Neuronal stem cell (in vitro differentiated cells): ENCODE data around the gene LSP1.
"Not testable (repeated sequence)": the region's sequence is repeated elsewhere in the genome, so short reads cannot be mapped to it uniquely, and the experiment has no call there.

Source experiments
- DNase-seq: peaks from one replicate; pipeline ENCODE4 v3.0.0-alpha.2; 2013; ENCODE audit warnings: low spot score
- H2AFZ ChIP-seq: one replicate; pipeline ENCODE4 v1.6.1; 2013; ENCODE audit warnings: mild to moderate bottlenecking, low read length, inconsistent platforms
- H2AK5ac ChIP-seq: 2 replicates; pipeline ENCODE4 v1.6.1; 2013; ENCODE audit warnings: low read depth, mild to moderate bottlenecking, inconsistent platforms, low read length, moderate library complexity, mixed read lengths
- H2BK120ac ChIP-seq: 2 replicates; pipeline ENCODE4 v1.6.1; 2013; ENCODE audit warnings: low read depth, mild to moderate bottlenecking, inconsistent platforms, low read length, moderate library complexity, mixed read lengths
- H2BK12ac ChIP-seq: one replicate; pipeline ENCODE4 v1.6.1; 2013; ENCODE audit warnings: low read length, inconsistent platforms
- H2BK15ac ChIP-seq: 2 replicates; pipeline ENCODE4 v1.6.1; 2013; ENCODE audit warnings: mild to moderate bottlenecking, low read length, inconsistent platforms, mixed read lengths
- H2BK5ac ChIP-seq: one replicate; pipeline ENCODE4 v1.6.1; 2013; ENCODE audit warnings: inconsistent platforms, mild to moderate bottlenecking, low read length, moderate library complexity
- H3K14ac ChIP-seq: one replicate; pipeline ENCODE4 v1.6.1; 2013; ENCODE audit warnings: low read length, inconsistent platforms
- H3K18ac ChIP-seq: 2 replicates; pipeline ENCODE4 v1.6.1; 2013; ENCODE audit warnings: low read length, inconsistent platforms
- H3K23ac ChIP-seq: 2 replicates; pipeline ENCODE4 v1.6.1; 2013; ENCODE audit warnings: low read depth, mild to moderate bottlenecking, mixed read lengths, low read length, inconsistent platforms; ENCODE audit not compliant: poor library complexity
- H3K27ac ChIP-seq: replicated peaks from 3 replicates; pipeline ENCODE4 v1.5.1; 2013; ENCODE audit warnings: low read length, inconsistent platforms
- H3K27me3 ChIP-seq, 3 experiments: 2 replicates each; pipeline ENCODE4 v1.6.1; 2013; ENCODE audit warnings: low read length in 3 of 3, mild to moderate bottlenecking in 2 of 3, inconsistent platforms in 1 of 3, low read depth in 1 of 3, mixed read lengths in 1 of 3, moderate library complexity in 1 of 3; ENCODE audit not compliant: control insufficient read depth in 3 of 3, insufficient read depth in 3 of 3
- H3K36me3 ChIP-seq, 2 donors: replicated peaks in 1 of 2; 2 replicates each; pipeline ENCODE4 v1.6.1; 2013; ENCODE audit warnings: low read length in 2 of 2; ENCODE audit not compliant: control insufficient read depth in 2 of 2, insufficient read depth in 2 of 2
- H3K4ac ChIP-seq: 2 replicates; pipeline ENCODE4 v1.6.1; 2013; ENCODE audit warnings: inconsistent platforms, mild to moderate bottlenecking, low read length, moderate library complexity
- H3K4me1 ChIP-seq, 2 donors: 1 replicate in 1 of 2; 2 replicates in 1 of 2; pipeline ENCODE4 v1.6.1; 2013; ENCODE audit warnings: low read length in 2 of 2, low read depth in 1 of 2; ENCODE audit not compliant: control insufficient read depth in 2 of 2, insufficient read depth in 1 of 2
- H3K4me2 ChIP-seq: one replicate; pipeline ENCODE4 v1.6.1; 2013; ENCODE audit warnings: mild to moderate bottlenecking, low read length, inconsistent platforms; ENCODE audit not compliant: insufficient read depth, poor library complexity, severe bottlenecking
- H3K4me3 ChIP-seq, 2 donors: 2 replicates each; pipeline ENCODE4 v1.5.1; 2013; ENCODE audit warnings: low read length in 2 of 2, mild to moderate bottlenecking in 2 of 2, inconsistent platforms in 1 of 2, moderate library complexity in 1 of 2
- H3K79me1 ChIP-seq: one replicate; pipeline ENCODE4 v1.6.1; 2013; ENCODE audit warnings: low read depth, mild to moderate bottlenecking, inconsistent platforms, low read length, moderate library complexity
- H3K9ac ChIP-seq: one replicate; pipeline ENCODE4 v1.6.1; 2013; ENCODE audit warnings: mild to moderate bottlenecking, low read depth, low read length, inconsistent platforms; ENCODE audit not compliant: poor library complexity
- H3K9me3 ChIP-seq, 2 donors: replicated peaks in 1 of 2; 2 replicates each; pipeline versions ENCODE3 to v1.6.1; 2013; ENCODE audit warnings: low read length in 2 of 2, mild to moderate bottlenecking in 2 of 2, inconsistent platforms in 1 of 2, low read depth in 1 of 2, mixed read lengths in 1 of 2, moderate library complexity in 1 of 2; ENCODE audit not compliant: control insufficient read depth in 2 of 2, insufficient read depth in 1 of 2
- H4K8ac ChIP-seq: one replicate; pipeline ENCODE4 v1.6.1; 2013; ENCODE audit warnings: low read depth, mild to moderate bottlenecking, inconsistent platforms, low read length, moderate library complexity
- H4K91ac ChIP-seq: one replicate; pipeline ENCODE4 v1.6.1; 2013; ENCODE audit warnings: low read length, low read depth, mild to moderate bottlenecking, inconsistent platforms; ENCODE audit not compliant: poor library complexity
- WGBS, 2 donors: extraction: QIAGEN DNeasy Blood & Tissue Kit; methylation state at CpG; one replicate each; pipeline ENCODE4 v1.1.7; 2013; ENCODE audit warnings: missing lambda C conversion rate in 2 of 2, mixed read lengths in 1 of 2; ENCODE audit not compliant: insufficient read length in 2 of 2, insufficient replicate concordance in 1 of 2; ENCODE audit errors: extremely low coverage in 2 of 2; 5-methylcytosine and 5-hydroxymethylcytosine counted together

Gene LSP1

GRCh38 chr11:1886551-1886950, 33.7 kb downstream of the LSP1 start:
- not testable (repeated sequence) for H3K27ac ChIP-seq, H4K8ac ChIP-seq, H3K9ac ChIP-seq, H3K4me1 ChIP-seq, H3K4me3 ChIP-seq, H3K18ac ChIP-seq, H3K23ac ChIP-seq, H3K14ac ChIP-seq, H3K9me3 ChIP-seq, H2BK5ac ChIP-seq, H3K79me1 ChIP-seq, H2BK12ac ChIP-seq, H3K36me3 ChIP-seq, H3K4me2 ChIP-seq, H3K4ac ChIP-seq, H4K91ac ChIP-seq, H2AK5ac ChIP-seq, DNase-seq, H2BK120ac ChIP-seq, H2BK15ac ChIP-seq, H2AFZ ChIP-seq
- no CpG with 5 or more reads among the region's 13 CpGs for WGBS, 2 donors
- peaks cover 0 to 27% (median 5%) of the 10 kb centered on the region in 3 experiments for H3K27me3 ChIP-seq

GRCh38 chr11:1887451-1888346, 34.8 kb downstream of the LSP1 start:
- Histone ChIP-seq H2BK12ac (peak overlapping the region; percentile 63), H3K36me3 (no peaks in the 10 kb centered on the region), H3K9ac (no peak overlapping the region), H3K23ac (peak overlapping the region; percentile 60), H4K91ac (peak overlapping the region; percentile 72), H4K8ac (peak overlapping the region; percentile 96), H3K4me3 (no peak overlapping the region), H3K18ac (peak overlapping the region; percentile 28), H3K4me1 (peaks cover 0 to 3% of the 10 kb centered on the region in 2 donors), H2BK15ac (peak overlapping the region; percentile 94), H3K14ac (peak overlapping the region; percentile 82), H3K4ac (no peak overlapping the region), H3K4me2 (no peak overlapping the region), H2BK5ac (peak overlapping the region; percentile 90), H3K79me1 (no peaks in the 10 kb centered on the region), H3K27me3 (peaks cover 0 to 27% (median 5%) of the 10 kb centered on the region in 3 experiments), H2AFZ (no peak overlapping the region), H3K27ac (no peak overlapping the region), H2AK5ac (peak overlapping the region; percentile 46), H2BK120ac (no peak overlapping the region), H3K9me3 (no peaks in the 10 kb centered on the region)
- WGBS, 2 donors, result no CpG with 5 or more reads among the region's 11 CpGs
- no peak for DNase-seq

DNA sequence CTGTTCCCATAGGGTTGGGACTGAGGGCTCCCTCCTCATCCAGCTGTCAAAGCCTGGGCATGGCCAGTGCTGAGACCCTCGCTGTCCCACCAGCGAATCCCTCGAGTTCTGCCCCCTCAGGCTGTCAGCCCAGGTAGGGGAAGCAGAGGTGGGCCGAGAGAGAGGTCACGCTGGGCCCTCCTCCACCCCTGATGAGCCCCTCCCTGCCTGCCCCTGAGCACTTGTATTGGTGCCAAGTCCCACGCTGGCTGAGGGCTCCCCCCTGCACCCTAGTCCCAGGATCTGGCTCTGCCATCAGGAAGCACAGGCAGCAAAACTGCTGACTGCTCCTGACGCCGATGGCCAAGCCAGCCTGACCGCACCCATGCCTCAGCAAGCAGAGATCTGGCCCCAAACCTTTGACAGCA, 35.5 kb downstream of the LSP1 start:
- Histone ChIP-seq H3K79me1 (no peaks in the 10 kb centered on the region), H3K36me3 (no peaks in the 10 kb centered on the region), H4K8ac (no peak overlapping the region), H3K14ac (peak overlapping the region; percentile 82), H2BK5ac (peak overlapping the region; percentile 90), H3K9me3 (no peaks in the 10 kb centered on the region), H3K27me3 (peaks cover 0 to 26% (median 5%) of the 10 kb centered on the region in 3 experiments), H2AK5ac (peak overlapping the region; percentile 53), H3K18ac (peak overlapping the region; percentile 38), H2BK120ac (no peak overlapping the region), H3K4me3 (no peak overlapping the region), H3K23ac (peak overlapping the region; percentile 60), H2BK12ac (peak overlapping the region; percentile 90), H3K27ac (no peak overlapping the region), H3K4me2 (no peak overlapping the region), H2BK15ac (peak overlapping the region; percentile 94), H3K4me1 (no peaks in the 10 kb centered on the region), H4K91ac (peak overlapping the region; percentile 72), H3K9ac (peak overlapping the region; percentile 72), H3K4ac (no peak overlapping the region), H2AFZ (no peak overlapping the region)
- DNase-seq, result no peak
- WGBS, 2 donors, result no CpG with 5 or more reads among the region's 9 CpGs

- Histone ChIP-seq H4K8ac (no peak overlapping the region), H3K79me1 (no peaks in the 10 kb centered on the region), H2BK15ac (peak overlapping the region; percentile 94), H3K23ac (no peak overlapping the region), H2AK5ac (peak overlapping the region; percentile 53), H2BK120ac (no peak overlapping the region), H2BK5ac (no peak overlapping the region), H3K9ac (no peak overlapping the region), H3K4ac (no peak overlapping the region), H4K91ac (no peak overlapping the region), H3K4me3 (no peak overlapping the region), H3K27me3 (peaks cover 0 to 25% (median 5%) of the 10 kb centered on the region in 3 experiments), H2AFZ (no peak overlapping the region), H3K4me1 (no peaks in the 10 kb centered on the region), H3K9me3 (no peaks in the 10 kb centered on the region), H3K27ac (no peak overlapping the region), H2BK12ac (no peak overlapping the region), H3K36me3 (no peaks in the 10 kb centered on the region), H3K14ac (peak overlapping the region; percentile 82), H3K18ac (no peak overlapping the region), H3K4me2 (no peak overlapping the region)
- no CpG with 5 or more reads among the region's 6 CpGs for WGBS, 2 donors
- no peak for DNase-seq
Measured at GRCh38 chr11:1888811-1889210, 35.9 kb downstream of the LSP1 start.
